GM18498 (cell line): ENCODE results near the gene MEX3C.
A peak's percentile ranks its signal among the peaks of the same experiment; 100 is the strongest.

ENCODE experiments used
- ATAC-seq: cut with Tn5 transposase; IDR thresholded peaks from one replicate; pipeline ENCODE4 v1.9.1; 2021; ENCODE audit warnings: mild to moderate bottlenecking, moderate library complexity; ENCODE audit not compliant: unreplicated experiment

The MEX3C gene

DNA sequence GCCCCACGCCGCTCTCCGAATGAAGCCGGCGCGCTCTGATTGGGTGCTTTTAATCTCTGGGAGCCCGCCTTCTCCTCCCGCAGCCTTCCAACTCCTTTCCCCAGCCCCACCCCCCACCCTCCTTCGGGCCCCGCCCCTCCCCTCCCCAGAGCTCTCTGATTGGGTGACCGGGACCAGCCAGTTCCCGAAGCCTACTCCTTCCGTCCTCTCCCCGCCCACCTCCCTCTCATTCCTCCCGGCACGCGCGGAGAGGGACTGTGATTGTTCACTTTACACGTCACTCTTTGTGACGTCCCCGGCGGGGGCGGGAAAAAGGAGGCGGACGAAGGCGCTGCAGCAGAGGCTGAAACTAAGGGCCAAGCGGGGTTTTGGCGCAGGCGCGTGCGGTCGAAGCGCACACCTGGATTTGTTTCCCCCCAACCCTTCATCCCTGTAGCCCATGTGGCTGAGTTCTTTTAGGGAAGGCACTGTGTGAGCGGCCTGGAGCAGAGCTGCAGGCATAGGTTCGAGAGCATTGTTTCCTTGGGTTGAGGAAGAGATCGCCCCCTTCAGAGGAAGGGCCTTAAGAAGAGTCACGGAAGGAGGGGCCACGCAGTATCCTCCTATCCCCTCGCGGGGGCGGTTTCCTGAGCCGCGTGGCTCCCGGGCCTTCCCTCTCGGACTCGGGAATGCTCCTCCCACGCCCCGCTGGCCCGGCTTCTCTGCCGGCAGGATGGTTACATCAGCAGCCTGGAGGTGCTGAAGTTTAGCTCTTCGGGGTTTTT, at the start of gene MEX3C:
Gene MEX3C, minus strand, starts transcription at position 21 of the 764 bp plus-strand sequence. CDS start 361 bp downstream, outside the sequence.
- peak; percentile 79 for ATAC-seq

DNA sequence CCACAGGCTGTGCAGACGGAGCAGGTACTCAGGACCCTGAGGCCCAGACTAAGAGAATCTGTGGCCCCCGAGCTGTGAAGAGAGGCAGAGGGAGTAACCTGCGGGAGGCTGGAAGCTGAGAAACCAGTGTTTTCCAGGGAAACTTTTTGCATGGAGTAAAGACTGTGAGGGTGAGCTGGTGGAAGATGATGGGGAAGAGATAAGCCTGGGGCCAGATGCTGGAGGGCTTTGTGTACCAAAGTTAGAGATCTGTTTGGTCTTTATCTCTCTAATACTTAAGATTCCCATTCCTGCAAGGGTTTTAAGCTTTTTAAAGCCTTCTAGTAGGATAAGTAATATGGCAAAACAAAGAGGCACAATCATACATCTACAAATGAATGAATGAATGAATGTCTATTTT, 43.7 kb upstream of the MEX3C start:
- no peak for ATAC-seq

DNA sequence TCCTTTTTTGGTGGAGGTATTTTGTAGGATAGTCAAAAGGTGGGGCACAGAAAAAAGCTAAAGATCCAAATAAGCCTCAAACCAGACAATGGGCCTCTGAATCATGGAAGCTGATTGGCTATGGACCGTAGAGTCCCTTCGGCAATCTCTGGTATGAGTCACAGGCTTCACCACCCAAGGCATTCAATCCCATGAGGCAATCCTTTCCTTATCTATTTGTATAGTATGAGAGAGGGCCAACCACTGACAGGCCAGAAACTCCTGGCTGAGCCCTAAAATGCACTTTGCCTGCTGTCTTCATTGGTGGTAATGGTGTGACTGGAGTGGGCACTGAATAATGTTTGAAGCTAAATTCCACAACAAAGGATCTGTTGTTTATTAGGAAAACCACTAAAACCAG, 38.7 kb upstream of the MEX3C start:
- ATAC-seq, result no peak

DNA sequence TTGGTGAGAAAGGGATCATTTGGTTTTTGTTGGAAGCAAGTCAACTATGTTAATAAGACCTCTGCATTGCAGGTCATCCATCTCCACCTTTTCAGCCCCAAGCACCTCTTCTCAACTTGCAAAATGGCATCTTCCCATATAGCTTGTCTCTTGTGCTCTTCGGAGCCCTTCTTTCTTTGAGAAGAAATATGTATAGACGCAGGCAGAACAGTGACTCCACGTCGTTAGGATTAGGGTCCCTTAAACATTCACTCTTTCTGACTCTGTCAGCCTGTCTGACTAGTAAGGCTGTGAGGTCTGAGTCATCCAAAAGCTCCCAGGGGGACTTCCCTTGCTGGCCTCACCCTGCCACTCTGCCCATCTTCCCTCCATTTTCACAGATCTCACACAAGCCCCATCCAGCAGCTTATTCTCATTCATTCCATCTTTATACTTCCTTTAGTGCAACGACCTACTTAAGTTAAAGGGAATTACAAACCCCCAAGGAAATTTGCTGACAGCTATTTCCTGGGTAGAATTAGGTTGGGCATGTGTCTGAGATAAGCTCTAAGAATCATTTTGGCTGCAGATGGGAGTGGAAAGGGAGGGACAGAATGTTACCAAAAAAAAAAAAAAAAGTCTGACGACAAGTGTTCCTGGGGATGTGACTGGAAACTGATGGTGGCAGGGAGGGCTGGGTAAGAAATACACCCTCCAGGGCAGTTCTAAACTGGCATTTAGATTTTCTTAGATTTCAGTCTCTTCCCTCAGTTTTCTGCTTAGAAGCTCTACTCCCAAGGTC, 37.7 kb upstream of the MEX3C start:
- peak; percentile 78 for ATAC-seq

DNA sequence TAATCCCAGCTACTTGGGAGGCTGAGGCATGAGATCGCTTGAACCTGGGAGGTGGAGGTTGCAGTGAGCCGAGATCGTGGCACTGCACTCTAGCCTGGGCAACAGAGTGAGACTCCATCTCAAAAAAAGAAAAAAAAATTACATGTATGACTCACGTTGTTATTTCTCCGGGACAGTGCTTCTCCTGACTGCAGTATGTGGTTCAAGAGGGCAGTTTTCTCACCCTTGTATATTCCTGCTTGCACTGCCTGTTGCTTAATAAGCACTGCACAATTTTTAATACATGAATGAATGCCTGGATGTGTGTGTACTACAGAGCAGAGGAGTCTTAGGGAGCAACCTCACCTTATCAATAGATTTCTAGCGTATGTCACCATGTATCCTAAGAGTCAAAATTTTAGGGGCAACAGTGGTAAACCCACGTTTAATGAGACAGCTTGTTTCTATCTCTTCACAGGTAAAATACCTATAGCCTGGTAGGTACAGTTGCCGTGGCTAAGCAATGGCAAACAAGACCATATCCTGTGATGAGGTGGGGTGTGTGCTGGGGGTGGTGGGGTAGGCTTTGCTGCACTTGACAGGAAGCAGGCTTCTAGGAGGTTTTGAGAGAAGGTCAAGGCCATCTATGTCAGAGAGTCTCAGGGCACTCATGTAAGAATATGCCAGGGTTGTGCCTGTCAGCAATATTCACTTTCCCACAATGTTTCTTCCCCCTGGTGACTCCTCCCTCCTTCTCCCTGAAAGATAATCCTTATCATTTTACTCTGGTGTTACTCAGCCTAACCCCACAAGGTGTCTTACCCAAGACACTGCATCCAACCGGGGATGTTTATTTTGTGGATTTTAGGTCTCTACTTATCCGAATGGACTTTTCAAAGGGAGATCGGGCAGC, 36.9 kb upstream of the MEX3C start:
- peak; percentile 15 for ATAC-seq

DNA sequence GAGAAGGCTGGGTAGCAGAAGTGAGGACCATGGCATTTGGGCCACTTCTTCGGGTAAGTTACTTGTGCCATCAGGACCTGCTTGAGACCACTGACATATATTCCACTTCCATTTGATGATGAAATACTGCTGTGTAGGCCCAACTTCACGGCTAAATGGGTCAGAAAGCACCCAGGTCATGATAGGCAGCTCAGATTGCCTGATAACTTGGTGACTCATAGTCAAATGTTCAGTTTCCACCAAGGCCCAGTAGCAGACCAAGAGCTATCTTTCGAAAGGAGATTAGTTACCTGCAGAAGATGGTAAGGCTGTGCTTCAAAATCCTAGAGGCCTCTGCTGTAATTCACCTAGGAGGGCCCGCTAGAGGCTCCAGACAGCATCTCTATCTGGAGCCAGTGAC, 31.8 kb upstream of the MEX3C start:
- no peak for ATAC-seq

DNA sequence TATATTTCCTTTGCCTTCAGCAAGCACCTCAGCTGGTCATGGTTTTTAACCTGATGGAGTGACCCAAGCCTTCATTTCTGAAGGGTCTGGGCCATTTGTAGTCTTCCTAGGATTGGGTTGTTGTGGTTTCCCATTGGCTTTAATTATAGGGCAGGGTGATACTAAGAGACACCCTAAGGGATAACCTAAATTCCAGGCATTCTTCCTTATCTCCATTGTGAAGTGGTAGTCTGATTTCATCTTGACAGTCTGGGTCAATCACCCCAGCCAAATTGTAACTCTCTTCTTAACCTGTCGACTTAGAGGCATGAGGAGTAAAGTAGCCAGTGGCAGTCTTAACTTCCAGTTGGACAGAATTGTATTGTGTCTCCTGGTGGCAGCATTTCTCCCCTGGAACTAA, 30.2 kb upstream of the MEX3C start:
- ATAC-seq, result no peak

DNA sequence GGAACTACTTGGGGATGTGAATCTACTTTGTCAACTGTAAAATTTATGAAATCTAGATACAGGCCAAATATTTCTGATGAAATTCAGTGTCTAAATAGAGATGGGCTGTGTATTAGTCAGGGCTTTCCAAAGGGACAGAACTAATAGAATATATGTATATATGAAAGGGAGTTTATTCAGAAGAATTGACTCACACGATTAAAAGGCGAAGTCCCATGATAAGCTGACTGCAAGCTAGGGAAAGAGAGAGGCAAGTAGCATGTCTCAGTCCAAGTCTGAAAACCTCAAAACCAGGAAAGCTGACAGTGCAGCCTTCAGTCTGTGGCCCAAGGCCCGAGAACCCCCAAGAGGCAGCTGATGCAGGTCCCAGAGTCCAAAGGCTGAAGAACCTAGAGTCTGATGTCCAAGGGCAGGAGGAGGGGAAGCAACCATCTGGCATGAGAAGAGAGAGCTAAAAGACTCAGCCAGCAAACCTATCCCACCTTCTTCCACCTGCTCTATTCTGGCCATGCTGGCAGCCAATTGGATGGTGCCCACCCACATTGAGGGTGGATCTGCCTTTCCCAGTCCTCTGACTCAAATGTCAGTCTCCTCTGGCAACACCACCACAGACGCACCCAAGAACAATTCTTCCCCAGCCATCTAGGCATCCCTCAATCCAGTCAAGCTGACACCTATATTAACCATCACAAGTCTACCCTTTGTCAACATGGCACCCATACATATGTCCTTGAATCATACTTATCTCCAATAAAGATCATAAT, 29.3 kb upstream of the MEX3C start:
- no peak for ATAC-seq

DNA sequence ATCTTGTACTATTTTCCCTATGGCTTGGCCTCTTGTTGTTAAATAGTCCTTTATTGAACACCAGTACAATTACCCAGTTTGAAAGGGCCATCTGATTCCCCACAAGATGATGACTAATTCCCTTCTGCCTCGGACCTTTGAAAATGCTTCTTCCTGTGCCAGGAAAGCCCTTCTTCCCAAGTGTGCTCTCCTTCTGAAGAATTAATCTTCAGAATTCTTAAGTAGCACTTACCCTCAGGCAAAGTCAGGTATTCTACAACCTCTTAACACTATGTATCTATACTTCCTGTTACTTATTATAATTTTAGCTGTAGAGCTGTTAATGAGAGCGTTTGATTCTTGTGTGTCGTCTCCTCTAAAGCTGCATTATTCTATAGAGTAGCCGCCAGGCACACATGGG, 28.6 kb upstream of the MEX3C start:
- no peak for ATAC-seq

DNA sequence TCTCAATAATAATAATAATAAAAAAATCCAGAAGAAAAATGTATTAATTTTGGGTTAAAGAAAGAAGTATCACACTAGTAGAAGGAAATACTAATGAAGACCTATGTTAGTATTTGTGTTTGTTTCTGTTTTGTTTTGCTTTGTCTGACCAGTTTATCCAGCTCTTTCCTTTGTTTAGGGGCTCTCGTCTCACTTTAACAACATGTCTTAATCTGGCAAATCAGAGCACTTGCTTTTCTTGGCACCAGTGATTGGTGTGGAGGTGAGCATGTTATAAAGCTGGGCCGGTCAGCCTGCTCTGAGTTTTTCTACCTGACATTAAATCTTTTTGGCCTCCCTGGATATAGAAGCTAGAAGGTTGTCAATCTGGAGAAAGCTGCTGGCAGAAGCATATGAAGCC, 15.1 kb upstream of the MEX3C start:
- ATAC-seq, result no peak

DNA sequence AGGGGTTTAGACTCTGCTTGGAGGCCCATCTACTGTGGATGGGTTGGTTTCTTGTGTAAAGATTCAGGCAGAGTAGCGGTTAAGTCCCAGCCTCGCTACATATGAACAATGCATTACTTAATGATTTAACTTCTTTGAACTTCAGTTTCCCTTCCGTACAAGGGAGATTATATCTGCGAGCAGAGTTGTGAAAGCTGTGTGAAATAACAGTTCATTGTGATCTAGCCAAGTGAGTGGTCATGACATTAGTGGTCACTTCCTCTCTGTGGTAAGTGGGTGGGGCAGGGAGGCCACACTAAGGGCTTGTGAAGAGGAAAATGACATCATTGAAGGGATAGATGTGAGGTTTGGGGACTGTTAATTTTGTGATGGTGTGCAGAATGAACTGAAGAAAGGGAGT, 14.1 kb upstream of the MEX3C start:
- ATAC-seq, result peak; percentile 96

DNA sequence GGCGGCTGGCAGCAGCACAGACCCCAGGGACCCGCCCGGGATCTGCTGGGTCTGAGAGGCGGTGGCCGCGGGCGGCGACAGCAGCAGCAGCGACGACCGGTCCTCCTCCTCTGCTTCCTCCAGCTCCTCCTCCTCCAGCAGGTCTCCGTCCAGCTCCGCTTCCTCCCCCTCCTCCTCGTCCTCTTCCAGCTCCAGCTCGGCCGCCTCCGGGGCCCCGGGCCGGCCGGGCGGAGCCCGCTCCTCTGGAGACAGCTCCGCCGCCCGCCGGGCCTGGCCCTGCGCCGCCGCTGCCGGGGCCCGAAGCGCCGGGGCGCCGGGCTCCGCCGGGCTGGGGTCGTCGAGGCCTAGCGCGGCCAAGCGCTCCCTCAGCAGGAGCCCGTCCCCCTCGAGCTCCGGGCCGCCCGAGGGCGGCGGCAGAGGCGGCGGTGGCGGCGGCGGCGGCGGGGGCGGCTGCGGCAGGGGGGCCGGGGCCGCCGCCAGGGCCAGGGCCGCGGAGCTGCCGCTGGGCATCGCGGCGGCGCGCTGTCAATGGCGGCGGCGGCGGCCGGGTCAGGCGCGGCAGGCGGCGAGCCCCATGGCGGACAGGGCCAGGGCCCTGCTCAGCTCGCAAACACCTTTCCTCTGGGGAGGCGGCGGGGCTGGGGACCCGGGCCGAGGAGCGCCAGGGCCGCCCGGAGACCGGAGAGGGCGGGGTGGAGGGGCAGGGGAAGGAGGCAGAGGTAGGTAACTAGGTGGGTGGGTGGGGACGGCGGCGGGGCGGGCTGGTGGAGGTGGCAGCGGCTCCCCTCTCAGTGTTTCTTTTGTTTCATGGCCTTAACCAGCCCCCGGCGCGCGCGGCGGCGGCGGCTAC, 445 bp downstream of the MEX3C start:
- ATAC-seq, result peak; percentile 10

DNA sequence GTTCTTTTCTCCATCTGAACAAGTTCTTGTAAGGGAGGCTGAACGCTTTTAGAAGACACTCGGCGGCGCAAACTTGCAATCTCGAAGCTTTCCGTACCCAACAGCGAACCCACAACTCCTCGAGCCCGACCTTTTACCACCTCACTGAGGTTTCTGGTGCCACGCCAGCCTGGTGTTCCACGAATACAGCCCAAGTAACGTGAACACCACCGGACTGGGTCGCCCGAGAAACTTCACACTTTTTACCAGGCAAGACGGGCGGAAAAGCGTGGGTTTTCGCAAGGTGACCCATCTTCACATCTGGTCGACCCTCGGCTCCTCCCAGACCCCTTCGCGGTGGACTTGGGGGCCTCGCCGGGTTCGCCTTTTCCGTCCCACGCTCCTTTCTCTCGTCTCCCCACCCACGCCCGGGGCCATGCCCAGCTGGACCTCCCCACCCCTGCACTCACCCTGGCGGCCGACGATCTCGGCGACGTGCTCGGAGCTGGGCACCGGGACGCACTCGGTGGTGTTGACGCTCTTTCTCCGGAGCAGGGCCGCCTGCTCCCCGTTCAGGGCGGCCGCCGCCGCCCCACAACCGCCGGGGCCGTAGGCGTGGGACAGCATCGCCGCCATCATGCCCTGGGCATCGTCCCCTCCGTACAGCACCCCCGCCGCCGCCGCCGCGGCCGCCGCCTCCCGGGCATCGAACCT, 1.2 kb downstream of the MEX3C start:
- peak; percentile 1 for ATAC-seq

DNA sequence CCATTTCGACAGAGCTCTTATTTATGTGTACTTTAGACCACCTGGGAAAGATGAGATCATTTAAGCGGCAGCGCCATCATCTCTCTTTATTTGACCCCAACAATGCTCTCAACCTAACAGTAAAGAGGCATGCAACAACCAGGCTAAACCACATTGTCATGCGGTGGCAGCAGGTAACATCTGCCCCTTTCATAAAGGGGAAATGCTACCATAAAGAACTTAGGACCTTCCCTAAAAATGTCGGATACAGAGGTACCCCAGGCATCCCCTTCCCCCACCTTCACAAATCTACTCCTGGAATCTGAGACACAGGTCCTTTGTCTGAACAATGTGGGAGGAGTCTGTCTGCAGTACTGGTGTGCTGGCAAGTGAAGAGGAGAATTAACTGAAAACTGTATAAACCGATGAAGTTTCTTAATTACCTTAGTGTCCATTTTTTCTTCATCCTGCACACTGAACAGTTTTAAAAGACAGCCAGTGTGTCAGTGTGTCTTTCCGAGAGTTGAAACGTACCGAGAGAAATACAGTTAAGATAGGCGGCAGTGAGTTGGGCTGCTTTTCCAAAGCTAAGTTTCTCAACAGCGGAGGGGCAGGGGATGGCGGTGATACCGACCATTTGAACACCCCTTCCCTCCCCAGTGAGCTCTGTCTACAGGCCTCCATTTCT, 1.9 kb downstream of the MEX3C start:
- no peak for ATAC-seq

DNA sequence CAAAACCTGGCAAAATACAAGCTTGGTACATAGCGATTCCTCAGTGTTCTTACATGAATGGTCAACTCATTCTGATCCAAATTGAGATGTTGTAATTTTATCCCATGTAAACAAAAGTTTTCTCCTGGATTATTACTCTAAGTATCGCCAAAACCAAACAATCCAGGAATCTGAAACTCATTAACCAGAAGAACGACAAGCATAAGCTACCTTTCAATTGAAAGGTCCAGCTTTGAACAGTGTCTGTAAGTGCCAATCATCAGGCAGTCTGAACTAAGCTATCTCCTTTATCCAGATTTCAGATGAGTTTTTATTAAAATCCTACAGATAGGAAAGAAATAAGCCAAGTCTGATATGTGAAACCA, 2.4 kb downstream of the MEX3C start:
- no peak for ATAC-seq

DNA sequence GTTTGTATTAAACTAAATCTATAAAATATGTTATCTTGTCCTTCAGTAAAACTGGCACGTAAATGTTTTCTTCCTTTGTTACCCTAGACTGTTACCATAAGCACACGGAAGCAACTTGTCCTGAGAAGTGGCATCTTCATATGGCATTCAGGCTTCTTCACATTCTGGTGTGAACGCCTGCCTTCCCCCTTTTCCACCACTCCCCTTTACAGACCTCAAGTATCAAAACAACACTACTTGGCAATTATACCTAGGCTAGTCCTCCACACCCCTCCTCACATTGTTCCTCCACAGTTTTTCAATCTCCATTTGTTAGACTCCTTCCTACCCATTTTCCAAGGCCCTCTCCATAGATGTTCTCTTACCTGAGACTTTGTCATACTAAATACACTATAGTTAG, 2.9 kb downstream of the MEX3C start:
- no peak for ATAC-seq

DNA sequence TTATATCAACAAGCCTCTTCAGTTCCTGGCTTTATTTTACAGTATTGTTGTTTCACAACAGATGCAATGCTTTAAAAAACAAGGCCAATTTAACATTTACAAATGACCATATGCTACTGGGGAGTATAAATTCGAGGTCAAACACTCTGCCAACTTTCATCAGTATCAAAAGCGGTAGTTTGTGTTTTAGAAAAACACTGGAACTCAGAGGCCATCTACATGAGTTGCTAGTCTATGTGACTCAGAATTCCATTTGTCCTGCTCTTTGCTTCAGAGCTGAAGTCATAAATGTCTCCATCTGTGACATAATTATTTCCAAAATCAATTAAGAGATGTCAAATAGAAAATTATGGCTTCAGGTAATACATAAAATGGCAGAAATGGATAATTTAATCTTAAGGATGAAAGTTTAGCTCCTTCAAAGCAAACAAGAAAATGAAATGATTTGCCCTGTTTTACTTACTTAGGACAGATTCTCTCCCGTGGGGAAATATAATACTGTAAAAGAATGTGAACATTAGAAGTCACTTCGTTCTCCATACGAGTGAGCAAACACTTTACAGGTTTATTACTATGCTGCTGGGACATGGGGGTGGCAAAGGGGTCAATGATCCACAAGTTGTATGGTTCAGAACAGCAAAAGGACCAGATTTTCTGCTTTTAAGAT, 3.7 kb downstream of the MEX3C start:
- ATAC-seq, result no peak

DNA sequence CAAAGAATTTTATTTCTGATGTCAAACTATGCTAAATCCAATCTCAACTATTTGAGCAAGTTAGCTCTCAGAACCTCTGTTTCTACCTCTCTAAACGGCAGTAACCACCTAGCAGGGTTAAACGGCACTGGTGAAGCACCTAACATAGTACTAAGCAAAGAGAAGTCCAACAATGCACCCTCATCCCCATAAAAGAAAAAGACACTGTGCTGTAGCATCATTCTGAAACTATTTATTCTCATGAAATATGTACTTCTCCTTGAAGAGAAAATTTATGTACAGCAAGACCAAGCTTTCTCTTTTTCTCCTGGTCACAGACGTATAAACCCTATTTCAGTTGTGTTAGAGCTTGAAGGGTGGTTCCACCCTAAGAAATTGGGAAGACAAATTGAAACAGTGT, 4.8 kb downstream of the MEX3C start:
- ATAC-seq, result no peak
